ENCODE data around the gene C11orf24.
"Not testable (repeated sequence)": the region's sequence is repeated elsewhere in the genome, so short reads cannot be mapped to it uniquely, and the experiment has no call there.

Gene C11orf24

GRCh38 chr11:68259122-68259959 lies 12.4 kb downstream of the C11orf24 start:
- Histone ChIP-seq H3K9me3 (ENCODE audit: insufficient read depth, low read depth, low read length) (no peaks in the 10 kb centered on the region), H3K27me3 (ENCODE audit: insufficient read depth, low read length) (peaks cover 2% of the 10 kb centered on the region; the same call in 1 of the 2 replicates), H3K36me3 (ENCODE audit: insufficient read depth, low read length) (peaks cover 35% of the 10 kb centered on the region), H3K4me3 (ENCODE audit: low read length) (no peak overlapping the region), H3K9ac (ENCODE audit: low read depth, low read length) (no peak overlapping the region), H3K27ac (ENCODE audit: low read depth, low read length) (no peak overlapping the region), H3K4me1 (ENCODE audit: insufficient read depth, low read length) (peaks cover 6% of the 10 kb centered on the region)
- 90% methylated on average over 15 of the region's 15 CpGs for WGBS

GRCh38 chr11:68258363-68258765 lies 13.4 kb downstream of the C11orf24 start:
- Histone ChIP-seq H3K4me3 (ENCODE audit: low read length) (no peak overlapping the region), H3K9me3 (ENCODE audit: insufficient read depth, low read depth, low read length) (no peaks in the 10 kb centered on the region), H3K36me3 (ENCODE audit: insufficient read depth, low read length) (peaks cover 27% of the 10 kb centered on the region), H3K9ac (ENCODE audit: low read depth, low read length) (no peak overlapping the region), H3K27ac (ENCODE audit: low read depth, low read length) (no peak overlapping the region), H3K27me3 (ENCODE audit: insufficient read depth, low read length) (peaks cover 2% of the 10 kb centered on the region; the same call in 1 of the 2 replicates), H3K4me1 (ENCODE audit: insufficient read depth, low read length) (peaks cover 6% of the 10 kb centered on the region)
- WGBS, result 94% methylated on average over 13 of the region's 13 CpGs

GRCh38 chr11:68257477-68258362 lies 14.1 kb downstream of the C11orf24 start:
- no peak overlapping the region for H3K27ac ChIP-seq (ENCODE audit: low read depth, low read length)
- no peaks in the 10 kb centered on the region for H3K9me3 ChIP-seq (ENCODE audit: insufficient read depth, low read depth, low read length)
- 51% methylated on average over 22 of the region's 22 CpGs for WGBS
- peaks cover 6% of the 10 kb centered on the region for H3K4me1 ChIP-seq (ENCODE audit: insufficient read depth, low read length)
- no peak overlapping the region for H3K4me3 ChIP-seq (ENCODE audit: low read length)
- no peak overlapping the region for H3K9ac ChIP-seq (ENCODE audit: low read depth, low read length)
- H3K36me3 ChIP-seq (ENCODE audit: insufficient read depth, low read length), result peaks cover 21% of the 10 kb centered on the region
- H3K27me3 ChIP-seq (ENCODE audit: insufficient read depth, low read length), result peaks cover 2% of the 10 kb centered on the region; the same call in 1 of the 2 replicates

GRCh38 chr11:68256331-68256741 lies 15.4 kb downstream of the C11orf24 start:
- peaks cover 6% of the 10 kb centered on the region for H3K4me1 ChIP-seq (ENCODE audit: insufficient read depth, low read length)
- peaks cover 2% of the 10 kb centered on the region; the same call in 1 of the 2 replicates for H3K27me3 ChIP-seq (ENCODE audit: insufficient read depth, low read length)
- H3K9me3 ChIP-seq (ENCODE audit: insufficient read depth, low read depth, low read length), result no peaks in the 10 kb centered on the region
- WGBS, result 73% methylated on average over 9 of the region's 9 CpGs
- peaks cover 8% of the 10 kb centered on the region for H3K36me3 ChIP-seq (ENCODE audit: insufficient read depth, low read length)
- no peak overlapping the region for H3K27ac ChIP-seq (ENCODE audit: low read depth, low read length)
- H3K9ac ChIP-seq (ENCODE audit: low read depth, low read length), result no peak overlapping the region
- no peak overlapping the region for H3K4me3 ChIP-seq (ENCODE audit: low read length)

- Histone ChIP-seq H3K4me3 (ENCODE audit: low read length) (no peak overlapping the region), H3K9ac (ENCODE audit: low read depth, low read length) (no peak overlapping the region), H3K27me3 (ENCODE audit: insufficient read depth, low read length) (peaks cover 2% of the 10 kb centered on the region; the same call in 1 of the 2 replicates), H3K9me3 (ENCODE audit: insufficient read depth, low read depth, low read length) (no peaks in the 10 kb centered on the region), H3K27ac (ENCODE audit: low read depth, low read length) (no peak overlapping the region), H3K36me3 (ENCODE audit: insufficient read depth, low read length) (peaks cover under 1% of the 10 kb centered on the region; the same call in 1 of the 2 replicates), H3K4me1 (ENCODE audit: insufficient read depth, low read length) (peaks cover 6% of the 10 kb centered on the region)
- 91% methylated on average over 13 of the region's 13 CpGs for WGBS
Measured at GRCh38 chr11:68255526-68255925, 16.2 kb downstream of the C11orf24 start.

GRCh38 chr11:68254421-68254820 lies 17.4 kb downstream of the C11orf24 start:
- Histone ChIP-seq H3K4me1 (ENCODE audit: insufficient read depth, low read length) (peaks cover 6% of the 10 kb centered on the region), H3K36me3 (ENCODE audit: insufficient read depth, low read length) (no peaks in the 10 kb centered on the region), H3K9me3 (ENCODE audit: insufficient read depth, low read depth, low read length) (no peaks in the 10 kb centered on the region), H3K9ac (ENCODE audit: low read depth, low read length) (no peak overlapping the region), H3K27me3 (ENCODE audit: insufficient read depth, low read length) (peaks cover 2% of the 10 kb centered on the region; the same call in 1 of the 2 replicates), H3K4me3 (ENCODE audit: low read length) (no peak overlapping the region), H3K27ac (ENCODE audit: low read depth, low read length) (no peak overlapping the region)
- 90% methylated on average over 14 of the region's 14 CpGs for WGBS

GRCh38 chr11:68251765-68252164 lies 20.0 kb downstream of the C11orf24 start:
- Histone ChIP-seq H3K9me3 (ENCODE audit: insufficient read depth, low read depth, low read length) (no peaks in the 10 kb centered on the region), H3K27ac (ENCODE audit: low read depth, low read length) (no peak overlapping the region), H3K36me3 (ENCODE audit: insufficient read depth, low read length) (no peaks in the 10 kb centered on the region), H3K4me1 (ENCODE audit: insufficient read depth, low read length) (peaks cover 6% of the 10 kb centered on the region), H3K4me3 (ENCODE audit: low read length) (no peak overlapping the region), H3K9ac (ENCODE audit: low read depth, low read length) (no peak overlapping the region), H3K27me3 (ENCODE audit: insufficient read depth, low read length) (no peaks in the 10 kb centered on the region)
- WGBS, result 94% methylated on average over 3 of the region's 3 CpGs

GRCh38 chr11:68244912-68245311 lies 26.9 kb downstream of the C11orf24 start:
- not testable (repeated sequence) for H3K36me3 ChIP-seq (ENCODE audit: insufficient read depth, low read length); H3K9ac ChIP-seq (ENCODE audit: low read depth, low read length); H3K4me3 ChIP-seq (ENCODE audit: low read length); H3K27me3 ChIP-seq (ENCODE audit: insufficient read depth, low read length); H3K27ac ChIP-seq (ENCODE audit: low read depth, low read length); H3K9me3 ChIP-seq (ENCODE audit: insufficient read depth, low read depth, low read length); H3K4me1 ChIP-seq (ENCODE audit: insufficient read depth, low read length)
- WGBS, result 54% methylated on average over 5 of the region's 5 CpGs

- not testable (repeated sequence) for H3K36me3 ChIP-seq (ENCODE audit: insufficient read depth, low read length)
- WGBS, result 100% methylated on average over 1 of the region's 1 CpG
Measured at GRCh38 chr11:68243847-68244246, 27.9 kb downstream of the C11orf24 start.

GRCh38 chr11:68242616-68243015 lies 29.2 kb downstream of the C11orf24 start:
- Histone ChIP-seq H3K27me3 (ENCODE audit: insufficient read depth, low read length) (no peaks in the 10 kb centered on the region), H3K27ac (ENCODE audit: low read depth, low read length) (no peak overlapping the region), H3K9ac (ENCODE audit: low read depth, low read length) (no peak overlapping the region), H3K36me3 (ENCODE audit: insufficient read depth, low read length) (no peaks in the 10 kb centered on the region), H3K9me3 (ENCODE audit: insufficient read depth, low read depth, low read length) (no peaks in the 10 kb centered on the region), H3K4me1 (ENCODE audit: insufficient read depth, low read length) (no peaks in the 10 kb centered on the region), H3K4me3 (ENCODE audit: low read length) (no peak overlapping the region)
- WGBS, result 95% methylated on average over 2 of the region's 2 CpGs

More at GRCh38 chr11:68243847-68244246, 27.9 kb downstream of the C11orf24 start:
- not testable (repeated sequence) for H3K27me3 ChIP-seq (ENCODE audit: insufficient read depth, low read length); H3K4me1 ChIP-seq (ENCODE audit: insufficient read depth, low read length); H3K9ac ChIP-seq (ENCODE audit: low read depth, low read length); H3K4me3 ChIP-seq (ENCODE audit: low read length); H3K27ac ChIP-seq (ENCODE audit: low read depth, low read length); H3K9me3 ChIP-seq (ENCODE audit: insufficient read depth, low read depth, low read length)

- no peak overlapping the region for H3K9ac ChIP-seq (ENCODE audit: low read depth, low read length)
- no peaks in the 10 kb centered on the region for H3K27me3 ChIP-seq (ENCODE audit: insufficient read depth, low read length)
- no peak overlapping the region for H3K27ac ChIP-seq (ENCODE audit: low read depth, low read length)
- H3K4me3 ChIP-seq (ENCODE audit: low read length), result no peak overlapping the region
- no peaks in the 10 kb centered on the region for H3K36me3 ChIP-seq (ENCODE audit: insufficient read depth, low read length)
- H3K4me1 ChIP-seq (ENCODE audit: insufficient read depth, low read length), result no peaks in the 10 kb centered on the region
- H3K9me3 ChIP-seq (ENCODE audit: insufficient read depth, low read depth, low read length), result no peaks in the 10 kb centered on the region
- WGBS, result 96% methylated on average over 7 of the region's 7 CpGs
Measured at GRCh38 chr11:68231621-68232020, 40.2 kb downstream of the C11orf24 start.

All from HUES64 (cell line).